Motor neuron (in vitro differentiated cells): ENCODE results near the gene MYO5C. TPM values are rescaled to one million over a fixed set of nuclear protein-coding genes. Genes with fewer than 3 reads are reported as not detected.
A peak's percentile ranks its signal among the peaks of the same experiment; 100 is the strongest.

Experiments used
- ATAC-seq, 8 experiments: fragments of 200-7000 bp; cut with Tn5 transposase; replicated peaks in 6 of 8; 2 replicates each; pipeline ENCODE4 v1.8.0; 2021; ENCODE audit warnings: mild to moderate bottlenecking in 8 of 8, moderate library complexity in 8 of 8
- H3K27ac ChIP-seq, 2 donors: fragments of 250-450 bp; sonication (Bioruptor Pico); 2 replicates each; pipeline ENCODE4 v1.9.0; 2021; ENCODE audit warnings: antibody characterized with exemption in 2 of 2, mild to moderate bottlenecking in 2 of 2, moderate library complexity in 1 of 2
- H3K4me1 ChIP-seq, 2 donors: fragments of 250-450 bp; sonication (Bioruptor Pico); replicated peaks in 1 of 2; 2 replicates each; pipeline ENCODE4 v1.6.1; 2021; ENCODE audit warnings: antibody characterized with exemption in 2 of 2, mild to moderate bottlenecking in 2 of 2, moderate library complexity in 1 of 2
- H3K4me3 ChIP-seq, 5 donors: fragments of 250-450 bp; sonication (Bioruptor Pico); 2 replicates each; pipeline ENCODE4 v1.9.0; 2021; ENCODE audit warnings: antibody characterized with exemption in 5 of 5, mild to moderate bottlenecking in 5 of 5, moderate library complexity in 4 of 5
- WGBS, 10 experiments: fragments of 450-650 bp; shearing (Covaris generic); methylation state at CpG; one replicate each; pipeline ENCODE4 v1.0.0; 2022; 5-methylcytosine and 5-hydroxymethylcytosine counted together
- in situ Hi-C, 9 experiments: fragments of 400-800 bp; cut with MboI; loops; one replicate each; pipeline ENCODE4 v1.15.0; 2021; ENCODE audit warnings: low sequenced_read_pairs in 9 of 9, low pct_unique_long_range_greater_than_20kb in 2 of 9; ENCODE audit not compliant: unreplicated experiment in 9 of 9
- total RNA-seq, 8 experiments: library from RNA; unstranded; fragments of 300-600 nt; gene quantifications; 2 replicates each; pipeline versions ENCODE4 v1.2.3 to v1.2.4, GENCODE V29; 2022

The MYO5C gene
- total RNA-seq, 8 experiments from 2014 or later = 0.27 to 5.3 (median 0.85) TPM

- Histone ChIP-seq H3K27ac (no peak overlapping the region), H3K4me1 (no peaks in the 10 kb centered on the region), H3K4me3 (no peak overlapping the region)
- 68 to 100% (median 83%) methylated on average over 1 to 2 of the region's 2 CpGs; no CpG with 5 or more reads in 1 of the 10 experiments for WGBS, 10 experiments
- in situ Hi-C loops = no loop called here
- no peak for ATAC-seq
Measured at GRCh38 chr15:52328680-52329079, 33.1 kb upstream of the MYO5C start.

- Histone ChIP-seq H3K27ac (no peak overlapping the region), H3K4me3 (no peak overlapping the region), H3K4me1 (no peaks in the 10 kb centered on the region)
- peak in 1 of 8 experiments; percentile 45 for ATAC-seq
- 86 to 100% (median 94%) methylated on average over 1 to 2 of the region's 2 CpGs; no CpG with 5 or more reads in 2 of the 10 experiments for WGBS, 10 experiments
- in situ Hi-C loops = no loop called here
Measured at GRCh38 chr15:52326756-52327155, 31.2 kb upstream of the MYO5C start.

- no peak overlapping the region for H3K27ac ChIP-seq
- WGBS, 10 experiments = 0 to 100% (median 83%) methylated on average over 1 of the region's 1 CpG; no CpG with 5 or more reads in 1 of the 10 experiments
- H3K4me1 ChIP-seq = no peaks in the 10 kb centered on the region
- no peak for ATAC-seq
- no peak overlapping the region for H3K4me3 ChIP-seq
- in situ Hi-C loops = no loop called here
Measured at GRCh38 chr15:52324109-52324508, 28.5 kb upstream of the MYO5C start.

- 75 to 100% (median 93%) methylated on average over 2 to 9 of the region's 13 CpGs; no CpG with 5 or more reads in 4 of the 10 experiments for WGBS, 10 experiments
- Histone ChIP-seq H3K4me3 (no peak overlapping the region), H3K4me1 (peaks cover 0 to 5% of the 10 kb centered on the region in 2 donors), H3K27ac (no peak overlapping the region)
- ATAC-seq = no peak
- in situ Hi-C loops = no loop called here
Measured at GRCh38 chr15:52318729-52319500, 23.3 kb upstream of the MYO5C start.

GRCh38 chr15:52317688-52318087 lies 22.1 kb upstream of the MYO5C start:
- WGBS, 10 experiments = 0 to 100% (median 81%) methylated on average over 1 to 2 of the region's 2 CpGs; no CpG with 5 or more reads in 3 of the 10 experiments
- H3K4me3 ChIP-seq = no peak overlapping the region
- peak in 1 of 8 experiments; percentile 71 for ATAC-seq
- in situ Hi-C loops = no loop called here
- H3K4me1 ChIP-seq = peaks cover 0 to 5% of the 10 kb centered on the region in 2 donors
- no peak overlapping the region for H3K27ac ChIP-seq

DNA sequence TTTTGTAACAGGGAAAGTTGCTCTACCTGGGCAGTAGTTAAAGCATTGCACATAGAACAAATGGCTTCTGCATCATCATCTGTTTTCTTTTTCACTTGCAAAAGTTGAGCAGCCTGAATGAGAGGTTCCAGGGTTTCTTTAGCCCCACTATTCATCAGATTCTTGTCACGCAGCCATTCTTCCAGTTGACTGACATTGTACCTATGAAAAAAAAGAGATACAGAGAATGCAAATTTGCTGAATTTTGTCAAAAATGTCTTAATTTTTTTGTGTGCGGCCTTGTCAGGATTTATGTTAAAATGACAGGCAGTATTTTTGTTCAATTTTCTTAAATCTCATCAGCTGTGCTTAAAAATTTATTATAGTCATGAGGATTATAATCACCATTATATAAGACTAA lies 21.4 kb upstream of the MYO5C start:
- ATAC-seq = no peak
- Histone ChIP-seq H3K27ac (no peak overlapping the region), H3K4me1 (peaks cover 0 to 5% of the 10 kb centered on the region in 2 donors), H3K4me3 (no peak overlapping the region)
- 72 to 100% (median 91%) methylated on average over 1 to 2 of the region's 2 CpGs; no CpG with 5 or more reads in 1 of the 10 experiments for WGBS, 10 experiments
- in situ Hi-C loops = no loop called here

- no peaks in the 10 kb centered on the region for H3K4me1 ChIP-seq
- no peak overlapping the region for H3K27ac ChIP-seq
- no peak overlapping the region for H3K4me3 ChIP-seq
- in situ Hi-C loops = no loop called here
- WGBS, 10 experiments = 60 to 100% (median 85%) methylated on average over 1 to 4 of the region's 6 CpGs; no CpG with 5 or more reads in 4 of the 10 experiments
- ATAC-seq = no peak
Measured at GRCh38 chr15:52309154-52309548, 13.5 kb upstream of the MYO5C start.

GRCh38 chr15:52308446-52309153 lies 13.0 kb upstream of the MYO5C start:
- Histone ChIP-seq H3K4me1 (no peaks in the 10 kb centered on the region), H3K27ac (no peak overlapping the region), H3K4me3 (no peak overlapping the region)
- no peak for ATAC-seq
- 80 to 100% (median 93%) methylated on average over 1 to 7 of the region's 8 CpGs; no CpG with 5 or more reads in 5 of the 10 experiments for WGBS, 10 experiments
- in situ Hi-C loops = no loop called here

DNA sequence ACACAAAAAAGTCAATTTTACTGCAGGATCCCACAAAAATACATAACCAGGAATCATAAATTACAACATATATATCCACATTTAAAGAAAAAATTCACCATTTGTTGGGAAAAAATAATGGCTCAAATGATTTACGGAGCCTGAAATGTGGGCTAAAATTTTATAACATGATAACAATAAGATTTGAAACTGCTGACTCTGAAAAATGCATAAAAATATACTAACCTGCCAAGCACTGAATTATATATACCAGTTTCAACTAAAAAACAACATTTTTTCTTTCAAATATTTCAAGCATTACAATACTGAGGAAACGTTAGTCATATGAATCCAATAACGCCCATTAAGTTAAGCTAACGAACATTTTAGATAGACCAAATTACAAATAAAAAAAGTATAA lies 12.2 kb upstream of the MYO5C start:
- Histone ChIP-seq H3K27ac (no peak overlapping the region), H3K4me1 (no peaks in the 10 kb centered on the region), H3K4me3 (no peak overlapping the region)
- ATAC-seq = no peak
- in situ Hi-C loops = no loop called here
- 64 to 100% (median 97%) methylated on average over 3 to 4 of the region's 4 CpGs for WGBS, 10 experiments

DNA sequence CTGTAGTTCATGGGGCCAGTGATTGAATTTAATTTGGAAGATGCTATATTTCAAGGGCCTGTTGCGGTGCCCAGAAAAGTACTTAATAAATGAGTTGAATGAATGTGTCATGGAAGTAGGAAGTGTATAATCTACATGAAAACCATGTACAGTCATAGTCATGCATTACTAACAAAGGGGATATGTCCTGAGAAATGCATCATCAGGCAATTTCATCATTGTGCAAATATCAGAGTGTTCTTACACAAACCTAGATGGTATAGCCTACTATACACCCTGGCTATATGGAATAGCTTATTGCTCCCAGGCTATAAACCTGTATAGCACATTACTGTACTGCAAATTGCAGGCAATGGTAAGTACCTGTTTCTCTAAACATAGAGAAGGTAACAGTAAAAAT lies 10.7 kb upstream of the MYO5C start:
- in situ Hi-C loops = no loop called here
- peak in 3 of 8 experiments; percentile 34 to 86 (median 36) for ATAC-seq
- Histone ChIP-seq H3K4me1 (no peaks in the 10 kb centered on the region), H3K4me3 (no peak overlapping the region), H3K27ac (no peak overlapping the region)
- WGBS, 10 experiments = 14 to 100% (median 45%) methylated on average over 1 of the region's 1 CpG; no CpG with 5 or more reads in 4 of the 10 experiments

DNA sequence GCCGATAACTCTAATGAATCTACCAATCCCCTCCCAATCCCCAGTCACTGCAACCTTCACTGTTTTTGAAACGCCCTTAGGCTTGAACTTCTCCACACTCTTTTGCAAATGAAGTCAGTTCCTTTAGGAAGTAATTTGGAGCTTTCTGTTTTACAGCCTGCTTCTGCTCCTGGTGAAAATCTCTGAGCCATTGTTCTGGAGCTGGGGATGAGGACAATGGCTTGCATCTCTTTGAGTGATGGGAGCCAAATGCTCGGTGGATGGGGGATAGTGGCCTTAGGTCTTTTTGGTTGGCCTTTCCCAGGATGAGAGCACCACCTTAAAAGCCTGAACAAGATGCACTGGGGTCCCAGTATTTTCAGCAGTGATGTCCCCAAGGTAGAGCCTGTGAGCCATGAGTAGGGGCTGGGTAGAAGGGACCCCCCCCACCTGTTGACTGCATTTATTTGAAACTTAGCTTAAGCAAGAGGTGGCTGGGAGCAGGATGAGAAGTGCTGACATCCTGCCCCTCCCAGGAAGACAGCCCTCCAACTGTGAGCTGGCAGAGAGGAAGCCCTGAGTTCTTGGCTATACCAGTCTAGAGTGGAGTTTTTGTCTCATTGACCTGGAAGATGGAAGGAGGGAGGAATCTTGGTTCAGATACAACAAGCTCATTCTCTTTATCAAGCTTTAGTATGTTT lies 7.6 kb upstream of the MYO5C start:
- H3K27ac ChIP-seq = no peak overlapping the region
- in situ Hi-C loops = no loop called here
- no peak for ATAC-seq
- 30 to 93% (median 75%) methylated on average over 2 to 3 of the region's 3 CpGs; no CpG with 5 or more reads in 3 of the 10 experiments for WGBS, 10 experiments
- no peaks in the 10 kb centered on the region for H3K4me1 ChIP-seq
- H3K4me3 ChIP-seq = no peak overlapping the region

DNA sequence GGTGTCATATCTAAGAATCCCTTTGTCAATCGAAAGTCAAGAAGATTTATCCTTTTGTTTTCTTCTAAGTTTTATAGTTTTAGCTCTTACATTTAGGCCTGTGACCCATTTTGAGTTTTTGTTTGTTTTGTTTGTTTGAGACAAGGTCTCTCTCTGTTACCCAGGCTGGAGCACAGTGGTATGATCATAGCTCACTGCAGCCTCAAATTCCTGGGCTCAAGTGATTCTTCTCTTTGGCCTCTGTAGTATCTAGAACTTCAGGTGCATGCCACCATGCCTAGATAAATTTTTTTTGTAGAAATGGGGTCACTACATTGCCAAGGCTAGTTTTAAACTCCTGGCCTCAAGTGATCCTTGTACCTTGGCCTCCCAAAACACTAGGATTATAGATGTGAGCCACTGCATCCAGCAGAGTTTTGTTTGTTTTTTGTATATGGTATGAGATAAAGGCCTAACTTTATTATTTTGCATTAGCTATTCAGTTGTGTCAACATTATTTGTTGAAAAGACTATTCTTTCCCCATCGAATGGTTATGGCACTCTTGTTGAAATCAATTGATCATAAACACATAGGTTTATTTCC lies 5.8 kb upstream of the MYO5C start:
- in situ Hi-C loops = no loop called here
- no peak for ATAC-seq
- no peak overlapping the region for H3K27ac ChIP-seq
- no peak overlapping the region for H3K4me3 ChIP-seq
- WGBS, 10 experiments = 70 to 100% (median 80%) methylated on average over 1 to 2 of the region's 2 CpGs; no CpG with 5 or more reads in 1 of the 10 experiments
- H3K4me1 ChIP-seq = no peaks in the 10 kb centered on the region
